PC-9 (cell line): ENCODE measurements around the gene INAFM2. TPM values are rescaled to one million over a fixed set of nuclear protein-coding genes. Genes with fewer than 3 reads are reported as not detected.

Experiments used
- BruUV-seq: library from RNA; stranded (reverse); fragments of 400-500 nt; replicated peaks from 2 replicates; lab custom pipeline; 2021; lab: Mats Ljungman, UMichigan
- CTCF ChIA-PET: fragments of 300-600 bp; sonication (Branson Sonifier 250); formaldehyde crosslinking; loops from one replicate; lab custom pipeline; 2022; ENCODE audit warnings: antibody characterized with exemption; lab: Charles Lee
- POLR2A ChIA-PET: fragments of 300-600 bp; sonication (Branson Sonifier 250); formaldehyde crosslinking; loops from one replicate; lab custom pipeline; 2022; ENCODE audit warnings: antibody characterized with exemption; ENCODE audit not compliant: unreplicated experiment; lab: Charles Lee
- DNase-seq, 2 experiments: peaks; one replicate each; pipeline versions ENCODE4 v3.0.0 to v3.0.0-alpha.2; 2015 to 2022; ENCODE audit warnings: mixed read lengths in 1 of 2
- H2AFZ ChIP-seq: fragments of 200-600 bp; sonication (generic); 2 replicates; pipeline ENCODE4 v1.8.1; 2017; ENCODE audit warnings: antibody characterized with exemption
- H3F3A ChIP-seq: fragments of 200-600 bp; sonication (generic); 2 replicates; pipeline ENCODE4 v1.8.1; 2017; ENCODE audit warnings: antibody characterized with exemption, mild to moderate bottlenecking, low read depth; ENCODE audit not compliant: insufficient read depth
- H3K27ac ChIP-seq: fragments of 200-600 bp; sonication (generic); 2 replicates; pipeline ENCODE4 v1.6.1; 2016; ENCODE audit warnings: mixed run types
- H3K27me3 ChIP-seq: fragments of 200-600 bp; sonication (generic); 2 replicates; pipeline ENCODE4 v1.6.1; 2016; ENCODE audit warnings: low read depth, mixed run types; ENCODE audit not compliant: insufficient read depth
- H3K36me3 ChIP-seq: fragments of 200-600 bp; sonication (generic); 2 replicates; pipeline ENCODE4 v1.6.1; 2016; ENCODE audit warnings: low read depth, mixed run types
- H3K4me1 ChIP-seq: fragments of 200-600 bp; sonication (generic); replicated peaks from 2 replicates; pipeline ENCODE4 v1.6.1; 2016; ENCODE audit warnings: mixed run types; ENCODE audit not compliant: insufficient read depth
- H3K4me2 ChIP-seq: fragments of 200-600 bp; sonication (generic); 2 replicates; pipeline ENCODE4 v1.6.1; 2017; ENCODE audit warnings: mixed run types
- H3K4me3 ChIP-seq: fragments of 200-600 bp; sonication (generic); 2 replicates; pipeline ENCODE4 v1.6.1; 2016; ENCODE audit warnings: mixed run types
- H3K79me2 ChIP-seq: fragments of 200-600 bp; sonication (generic); 2 replicates; pipeline ENCODE4 v1.6.1; 2017; ENCODE audit warnings: low read depth, mixed run types
- H3K9me2 ChIP-seq: fragments of 200-600 bp; sonication (generic); 2 replicates; pipeline ENCODE4 v1.8.1; 2017; ENCODE audit warnings: mild to moderate bottlenecking; ENCODE audit not compliant: insufficient read depth
- H3K9me3 ChIP-seq: fragments of 200-600 bp; sonication (generic); 2 replicates; pipeline ENCODE4 v1.8.1; 2016; ENCODE audit warnings: low read depth; ENCODE audit not compliant: insufficient read depth
- H4K20me1 ChIP-seq: fragments of 200-600 bp; sonication (generic); 2 replicates; pipeline ENCODE4 v1.8.1; 2017; ENCODE audit not compliant: insufficient read depth
- CTCF ChIP-seq: fragments of 200-600 bp; sonication (generic); conservative IDR thresholded peaks from 2 replicates; pipeline ENCODE4 v1.6.1; 2017; ENCODE audit warnings: mixed run types, antibody characterized with exemption, mild to moderate bottlenecking, moderate library complexity
- EZH2 ChIP-seq: fragments of 200-600 bp; sonication (generic); IDR thresholded peaks from 2 replicates; pipeline ENCODE4 v1.8.0; 2017; ENCODE audit warnings: antibody characterized with exemption, low read depth
- intact Hi-C: fragments of 100-400 bp; cut with micrococcal nuclease; formaldehyde crosslinking; loops from one replicate; pipeline ENCODE4 v1.10.0; 2022; ENCODE audit not compliant: unreplicated experiment
- total RNA-seq: library from RNA; stranded (reverse); gene quantifications from 2 replicates; pipeline ENCODE4 v1.2.3, GENCODE V29; 2021

INAFM2 gene
- total RNA-seq, 1 experiment from 2014 or later: 2.4 TPM

- ChIA-PET POLR2A (interaction anchor here (0.6 kb wide), 1 partner anchor 9 kb away, joined by 3 read pairs; no protein-coding TSS in a partner anchor), CTCF (interaction anchor here (0.6 to 1.6 kb wide), 2 partner anchors 46 to 175 kb away, joined by 3 to 5 read pairs; no protein-coding TSS in a partner anchor)
- Histone ChIP-seq H3K9me2 (no peaks in the 10 kb centered on the region), H4K20me1 (0 out of 2 replicates have a peak, but pooled peaks cover 3% of the 10 kb centered on the region), H3K4me1 (peaks cover 40% of the 10 kb centered on the region), H3K27ac (no peak overlapping the region), H3K79me2 (peaks cover 53% of the 10 kb centered on the region), H2AFZ (no peak overlapping the region), H3K9me3 (no peaks in the 10 kb centered on the region), H3K4me3 (no peak overlapping the region), H3K36me3 (peaks cover 14% of the 10 kb centered on the region; the same call in 1 of the 2 replicates), H3K27me3 (no peaks in the 10 kb centered on the region), H3F3A (peaks cover 70% of the 10 kb centered on the region), H3K4me2 (peak overlapping the region; percentile 90)
- no TSS peak for BruUV-seq
- no peak for DNase-seq
- intact Hi-C loops: no loop called here
- TF ChIP-seq CTCF (no peak), EZH2 (no peak)
Measured at GRCh38 chr15:40336744-40337122, 13.2 kb downstream of the INAFM2 start.

GRCh38 chr15:40337597-40337996 is 14.1 kb downstream of the INAFM2 start:
- peak overlapping the region; percentile 94 for H3K4me3 ChIP-seq
- TF ChIP-seq CTCF (no peak), EZH2 (no peak)
- H3K9me3 ChIP-seq: no peaks in the 10 kb centered on the region
- H3K79me2 ChIP-seq: peaks cover 53% of the 10 kb centered on the region
- peaks cover 49% of the 10 kb centered on the region for H3K4me1 ChIP-seq
- intact Hi-C loops: no loop called here
- peak overlapping the region; percentile 91; the same call in 1 of the 2 replicates for H3K27ac ChIP-seq
- no peak for DNase-seq
- peak overlapping the region; percentile 90 for H3K4me2 ChIP-seq
- peaks cover 67% of the 10 kb centered on the region for H3F3A ChIP-seq
- ChIA-PET CTCF (interaction anchor here (0.6 to 1.6 kb wide), 5 partner anchors 10 to 47 kb away, joined by 3 to 5 read pairs (median 3); partner anchors contain the start of gene KNSTRN), POLR2A (interaction anchor here (0.6 kb wide), 1 partner anchor 11 kb away, joined by 4 read pairs; no protein-coding TSS in a partner anchor)
- H2AFZ ChIP-seq: no peak overlapping the region
- no TSS peak for BruUV-seq
- 0 out of 2 replicates have a peak, but pooled peaks cover 3% of the 10 kb centered on the region for H4K20me1 ChIP-seq
- H3K36me3 ChIP-seq: peaks cover 14% of the 10 kb centered on the region; the same call in 1 of the 2 replicates
- no peaks in the 10 kb centered on the region for H3K9me2 ChIP-seq
- no peaks in the 10 kb centered on the region for H3K27me3 ChIP-seq

GRCh38 chr15:40338041-40338657 is 14.7 kb downstream of the INAFM2 start:
- Histone ChIP-seq H3K27ac (peak overlapping the region; percentile 91), H3K4me1 (peaks cover 54% of the 10 kb centered on the region), H3K36me3 (peaks cover 14% of the 10 kb centered on the region; the same call in 1 of the 2 replicates), H4K20me1 (0 out of 2 replicates have a peak, but pooled peaks cover 3% of the 10 kb centered on the region), H2AFZ (no peak overlapping the region), H3K9me2 (no peaks in the 10 kb centered on the region), H3K27me3 (no peaks in the 10 kb centered on the region), H3K4me2 (peak overlapping the region; percentile 90), H3F3A (peaks cover 67% of the 10 kb centered on the region), H3K9me3 (no peaks in the 10 kb centered on the region), H3K79me2 (peaks cover 53% of the 10 kb centered on the region), H3K4me3 (peak overlapping the region; percentile 94)
- TF ChIP-seq EZH2 (no peak), CTCF (peak; percentile 88)
- no TSS peak for BruUV-seq
- CTCF ChIA-PET: interaction anchor here (0.6 to 2.6 kb wide), 9 partner anchors 10 to 65 kb away, joined by 3 to 8 read pairs (median 3); partner anchors contain the start of gene KNSTRN
- peak; percentile 63 to 78 for DNase-seq
- intact Hi-C loops: loop anchor here (2.0 kb wide), 1 partner anchor 59 kb away; no protein-coding TSS in a partner anchor
- POLR2A ChIA-PET: interaction anchor here (0.5 to 0.6 kb wide), 4 partner anchors 10 to 556 kb away, joined by 3 to 6 read pairs (median 4); partner anchors contain the start of gene FSIP1
